HG02588 (cell line): ENCODE measurements around the gene DUSP7.

Experiments
- ATAC-seq: cut with Tn5 transposase; IDR thresholded peaks from one replicate; pipeline ENCODE4 v1.9.1; 2021; ENCODE audit warnings: mild to moderate bottlenecking, moderate library complexity; ENCODE audit not compliant: unreplicated experiment

Gene DUSP7

GRCh38 chr3:52086976-52087663, 30.7 kb upstream of the DUSP7 start:
- ATAC-seq = no peak

- ATAC-seq = no peak
Observed at GRCh38 chr3:52086461-52086860, 30.1 kb upstream of the DUSP7 start.

- ATAC-seq = no peak
Observed at GRCh38 chr3:52085681-52086282, 29.4 kb upstream of the DUSP7 start.

GRCh38 chr3:52084954-52085680, 28.7 kb upstream of the DUSP7 start:
- no peak for ATAC-seq

GRCh38 chr3:52084216-52084945, 28.0 kb upstream of the DUSP7 start:
- no peak for ATAC-seq

GRCh38 chr3:52083556-52084087, 27.3 kb upstream of the DUSP7 start:
- no peak for ATAC-seq

- ATAC-seq = no peak
Observed at GRCh38 chr3:52082951-52083350, 26.6 kb upstream of the DUSP7 start.

- no peak for ATAC-seq
Observed at GRCh38 chr3:52080830-52081719, 24.7 kb upstream of the DUSP7 start.

- no peak for ATAC-seq
Observed at GRCh38 chr3:52079958-52080357, 23.6 kb upstream of the DUSP7 start.

- ATAC-seq = no peak
Observed at GRCh38 chr3:52078781-52079560, 22.6 kb upstream of the DUSP7 start.

- no peak for ATAC-seq
Observed at GRCh38 chr3:52077925-52078324, 21.6 kb upstream of the DUSP7 start.

GRCh38 chr3:52076896-52077780, 20.8 kb upstream of the DUSP7 start:
- ATAC-seq = no peak

GRCh38 chr3:52073490-52073889, 17.1 kb upstream of the DUSP7 start:
- no peak for ATAC-seq

- no peak for ATAC-seq
Observed at GRCh38 chr3:52072471-52072870, 16.1 kb upstream of the DUSP7 start.

GRCh38 chr3:52072020-52072419, 15.6 kb upstream of the DUSP7 start:
- ATAC-seq = no peak

- no peak for ATAC-seq
Observed at GRCh38 chr3:52070724-52071621, 14.6 kb upstream of the DUSP7 start.

GRCh38 chr3:52069855-52070254, 13.5 kb upstream of the DUSP7 start:
- no peak for ATAC-seq
